PC-9 (cell line): ENCODE results near the gene TM2D1. TPM values are rescaled to one million over a fixed set of nuclear protein-coding genes. Genes with fewer than 3 reads are reported as not detected.

Experiments used
- BruUV-seq: library from RNA; stranded (reverse); fragments of 400-500 nt; replicated peaks from 2 replicates; lab custom pipeline; 2021; lab: Mats Ljungman, UMichigan
- CTCF ChIA-PET: fragments of 300-600 bp; sonication (Branson Sonifier 250); formaldehyde crosslinking; loops from one replicate; lab custom pipeline; 2022; ENCODE audit warnings: antibody characterized with exemption; lab: Charles Lee
- POLR2A ChIA-PET: fragments of 300-600 bp; sonication (Branson Sonifier 250); formaldehyde crosslinking; loops from one replicate; lab custom pipeline; 2022; ENCODE audit warnings: antibody characterized with exemption; ENCODE audit not compliant: unreplicated experiment; lab: Charles Lee
- DNase-seq, 2 experiments: peaks; one replicate each; pipeline versions ENCODE4 v3.0.0 to v3.0.0-alpha.2; 2015 to 2022; ENCODE audit warnings: mixed read lengths in 1 of 2
- H2AFZ ChIP-seq: fragments of 200-600 bp; sonication (generic); 2 replicates; pipeline ENCODE4 v1.8.1; 2017; ENCODE audit warnings: antibody characterized with exemption
- H3F3A ChIP-seq: fragments of 200-600 bp; sonication (generic); 2 replicates; pipeline ENCODE4 v1.8.1; 2017; ENCODE audit warnings: antibody characterized with exemption, mild to moderate bottlenecking, low read depth; ENCODE audit not compliant: insufficient read depth
- H3K27ac ChIP-seq: fragments of 200-600 bp; sonication (generic); 2 replicates; pipeline ENCODE4 v1.6.1; 2016; ENCODE audit warnings: mixed run types
- H3K27me3 ChIP-seq: fragments of 200-600 bp; sonication (generic); 2 replicates; pipeline ENCODE4 v1.6.1; 2016; ENCODE audit warnings: low read depth, mixed run types; ENCODE audit not compliant: insufficient read depth
- H3K36me3 ChIP-seq: fragments of 200-600 bp; sonication (generic); 2 replicates; pipeline ENCODE4 v1.6.1; 2016; ENCODE audit warnings: low read depth, mixed run types
- H3K4me1 ChIP-seq: fragments of 200-600 bp; sonication (generic); replicated peaks from 2 replicates; pipeline ENCODE4 v1.6.1; 2016; ENCODE audit warnings: mixed run types; ENCODE audit not compliant: insufficient read depth
- H3K4me2 ChIP-seq: fragments of 200-600 bp; sonication (generic); 2 replicates; pipeline ENCODE4 v1.6.1; 2017; ENCODE audit warnings: mixed run types
- H3K4me3 ChIP-seq: fragments of 200-600 bp; sonication (generic); 2 replicates; pipeline ENCODE4 v1.6.1; 2016; ENCODE audit warnings: mixed run types
- H3K79me2 ChIP-seq: fragments of 200-600 bp; sonication (generic); 2 replicates; pipeline ENCODE4 v1.6.1; 2017; ENCODE audit warnings: low read depth, mixed run types
- H3K9me2 ChIP-seq: fragments of 200-600 bp; sonication (generic); 2 replicates; pipeline ENCODE4 v1.8.1; 2017; ENCODE audit warnings: mild to moderate bottlenecking; ENCODE audit not compliant: insufficient read depth
- H3K9me3 ChIP-seq: fragments of 200-600 bp; sonication (generic); 2 replicates; pipeline ENCODE4 v1.8.1; 2016; ENCODE audit warnings: low read depth; ENCODE audit not compliant: insufficient read depth
- H4K20me1 ChIP-seq: fragments of 200-600 bp; sonication (generic); 2 replicates; pipeline ENCODE4 v1.8.1; 2017; ENCODE audit not compliant: insufficient read depth
- EZH2 ChIP-seq: fragments of 200-600 bp; sonication (generic); IDR thresholded peaks from 2 replicates; pipeline ENCODE4 v1.8.0; 2017; ENCODE audit warnings: antibody characterized with exemption, low read depth
- intact Hi-C: fragments of 100-400 bp; cut with micrococcal nuclease; formaldehyde crosslinking; loops from one replicate; pipeline ENCODE4 v1.10.0; 2022; ENCODE audit not compliant: unreplicated experiment
- total RNA-seq: library from RNA; stranded (reverse); gene quantifications from 2 replicates; pipeline ENCODE4 v1.2.3, GENCODE V29; 2021
- TF ChIP-seq, protein P1 (sequence below): fragments of 200-600 bp; sonication (generic); conservative IDR thresholded peaks from 2 replicates; pipeline ENCODE4 v1.6.1; 2017; ENCODE audit warnings: mixed run types, antibody characterized with exemption, mild to moderate bottlenecking, moderate library complexity

TM2D1 gene
- total RNA-seq, 1 experiment from 2014 or later = 36.8 TPM

DNA sequence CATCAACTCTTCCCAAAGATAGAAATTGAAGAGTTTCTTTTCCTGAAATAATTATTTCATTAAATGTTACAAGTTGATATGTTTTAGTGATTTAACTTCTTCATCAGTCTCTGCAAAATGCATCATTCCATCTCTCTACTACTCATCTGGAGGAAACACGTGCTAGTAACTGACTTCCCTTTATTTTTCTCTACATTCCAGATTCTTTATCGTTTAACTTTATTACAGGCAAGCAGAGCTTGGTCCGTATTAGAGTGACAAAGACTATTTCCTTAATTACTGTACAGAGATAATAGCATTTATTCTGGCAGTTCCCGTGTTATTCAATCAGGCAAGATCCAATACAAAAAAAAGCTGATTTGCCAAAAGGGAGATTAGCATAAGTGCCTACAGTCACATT lies 88.6 kb downstream of the TM2D1 start:
- POLR2A ChIA-PET = no interaction called here
- H3K4me1 ChIP-seq = peaks cover 22% of the 10 kb centered on the region
- no peaks in the 10 kb centered on the region for H3K9me3 ChIP-seq
- no peaks in the 10 kb centered on the region for H3K9me2 ChIP-seq
- H3K27ac ChIP-seq = no peak overlapping the region
- no peak overlapping the region for H3K4me3 ChIP-seq
- intact Hi-C loops = no loop called here
- no TSS peak for BruUV-seq
- H3K27me3 ChIP-seq = no peaks in the 10 kb centered on the region
- H3K79me2 ChIP-seq = no peaks in the 10 kb centered on the region
- H3K36me3 ChIP-seq = no peaks in the 10 kb centered on the region
- H3F3A ChIP-seq = peaks cover 5% of the 10 kb centered on the region
- no peak overlapping the region for H2AFZ ChIP-seq
- H3K4me2 ChIP-seq = peak overlapping the region; percentile 37
- no peak for DNase-seq
- no peaks in the 10 kb centered on the region for H4K20me1 ChIP-seq
- TF ChIP-seq, protein P1, sequence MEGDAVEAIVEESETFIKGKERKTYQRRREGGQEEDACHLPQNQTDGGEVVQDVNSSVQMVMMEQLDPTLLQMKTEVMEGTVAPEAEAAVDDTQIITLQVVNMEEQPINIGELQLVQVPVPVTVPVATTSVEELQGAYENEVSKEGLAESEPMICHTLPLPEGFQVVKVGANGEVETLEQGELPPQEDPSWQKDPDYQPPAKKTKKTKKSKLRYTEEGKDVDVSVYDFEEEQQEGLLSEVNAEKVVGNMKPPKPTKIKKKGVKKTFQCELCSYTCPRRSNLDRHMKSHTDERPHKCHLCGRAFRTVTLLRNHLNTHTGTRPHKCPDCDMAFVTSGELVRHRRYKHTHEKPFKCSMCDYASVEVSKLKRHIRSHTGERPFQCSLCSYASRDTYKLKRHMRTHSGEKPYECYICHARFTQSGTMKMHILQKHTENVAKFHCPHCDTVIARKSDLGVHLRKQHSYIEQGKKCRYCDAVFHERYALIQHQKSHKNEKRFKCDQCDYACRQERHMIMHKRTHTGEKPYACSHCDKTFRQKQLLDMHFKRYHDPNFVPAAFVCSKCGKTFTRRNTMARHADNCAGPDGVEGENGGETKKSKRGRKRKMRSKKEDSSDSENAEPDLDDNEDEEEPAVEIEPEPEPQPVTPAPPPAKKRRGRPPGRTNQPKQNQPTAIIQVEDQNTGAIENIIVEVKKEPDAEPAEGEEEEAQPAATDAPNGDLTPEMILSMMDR = no peak
- TF ChIP-seq EZH2 = no peak
- CTCF ChIA-PET = no interaction called here

DNA sequence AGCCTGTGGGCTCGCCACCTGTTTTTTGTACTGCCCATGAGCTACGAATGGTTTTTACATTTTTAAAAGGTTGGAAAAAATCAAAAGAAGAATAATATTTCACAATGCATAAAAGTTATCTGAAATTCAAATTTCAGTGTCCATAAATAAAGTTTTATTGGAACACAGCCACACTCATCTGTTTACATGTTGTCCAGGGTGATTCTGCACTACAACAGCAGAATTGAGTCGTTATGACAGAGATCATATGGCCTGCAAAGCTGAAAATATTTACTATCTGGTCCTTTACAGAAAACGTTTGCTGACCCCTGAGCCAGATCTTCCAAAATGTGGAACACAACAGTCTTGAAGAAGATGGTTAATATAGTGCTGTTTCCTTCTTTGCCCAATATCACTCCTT lies 89.4 kb downstream of the TM2D1 start:
- Histone ChIP-seq H3K79me2 (no peaks in the 10 kb centered on the region), H4K20me1 (no peaks in the 10 kb centered on the region), H3K4me2 (no peak overlapping the region), H3K4me1 (peaks cover 15% of the 10 kb centered on the region), H3F3A (no peaks in the 10 kb centered on the region), H3K27ac (no peak overlapping the region), H3K9me2 (no peaks in the 10 kb centered on the region), H3K27me3 (no peaks in the 10 kb centered on the region), H3K9me3 (no peaks in the 10 kb centered on the region), H2AFZ (no peak overlapping the region), H3K36me3 (no peaks in the 10 kb centered on the region), H3K4me3 (no peak overlapping the region)
- ChIA-PET CTCF (no interaction called here), POLR2A (no interaction called here)
- TF ChIP-seq, protein P1 = no peak
- TF ChIP-seq EZH2 = no peak
- DNase-seq = no peak
- no TSS peak for BruUV-seq
- intact Hi-C loops = no loop called here

DNA sequence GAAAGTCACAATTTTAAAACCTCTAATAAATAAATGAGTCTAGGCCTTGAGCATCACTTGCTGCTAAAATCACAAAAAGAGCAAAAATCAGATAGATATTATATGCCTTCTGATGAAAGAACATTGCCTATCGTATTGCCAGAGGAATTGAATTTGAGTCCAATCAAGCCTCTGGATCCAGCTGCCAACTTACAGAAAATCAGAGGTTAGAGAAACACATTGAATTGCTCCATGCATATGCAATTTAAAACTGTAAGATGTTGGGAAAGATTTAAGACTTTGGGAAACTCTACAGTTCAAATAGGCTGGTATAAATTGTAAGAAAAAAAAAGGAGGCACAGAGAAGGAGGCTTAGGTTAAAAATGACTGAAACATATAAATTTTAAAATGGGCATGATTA lies 93.5 kb downstream of the TM2D1 start:
- Histone ChIP-seq H3K27ac (no peak overlapping the region), H3K4me2 (no peak overlapping the region), H3K9me2 (no peaks in the 10 kb centered on the region), H2AFZ (no peak overlapping the region), H3K79me2 (no peaks in the 10 kb centered on the region), H3K4me1 (peaks cover 7% of the 10 kb centered on the region), H3K36me3 (no peaks in the 10 kb centered on the region), H3K9me3 (no peaks in the 10 kb centered on the region), H3K4me3 (no peak overlapping the region), H3K27me3 (no peaks in the 10 kb centered on the region), H4K20me1 (no peaks in the 10 kb centered on the region), H3F3A (no peaks in the 10 kb centered on the region)
- no peak for DNase-seq
- CTCF ChIA-PET = no interaction called here
- POLR2A ChIA-PET = no interaction called here
- TF ChIP-seq EZH2 = no peak
- TF ChIP-seq, protein P1 = no peak
- BruUV-seq = no TSS peak
- intact Hi-C loops = no loop called here

Other genes starting within 250 kb of the TM2D1 start
- 86.8 and 91.0 TPM in 2 replicates for gene PATJ, start 17.3 kb upstream of the TM2D1 start, total RNA-seq